ENCODE measurements around the gene DMXL2.
"Not testable (repeated sequence)": the region's sequence is repeated elsewhere in the genome, so short reads cannot be mapped to it uniquely, and the experiment has no call there.

The DMXL2 gene

DNA sequence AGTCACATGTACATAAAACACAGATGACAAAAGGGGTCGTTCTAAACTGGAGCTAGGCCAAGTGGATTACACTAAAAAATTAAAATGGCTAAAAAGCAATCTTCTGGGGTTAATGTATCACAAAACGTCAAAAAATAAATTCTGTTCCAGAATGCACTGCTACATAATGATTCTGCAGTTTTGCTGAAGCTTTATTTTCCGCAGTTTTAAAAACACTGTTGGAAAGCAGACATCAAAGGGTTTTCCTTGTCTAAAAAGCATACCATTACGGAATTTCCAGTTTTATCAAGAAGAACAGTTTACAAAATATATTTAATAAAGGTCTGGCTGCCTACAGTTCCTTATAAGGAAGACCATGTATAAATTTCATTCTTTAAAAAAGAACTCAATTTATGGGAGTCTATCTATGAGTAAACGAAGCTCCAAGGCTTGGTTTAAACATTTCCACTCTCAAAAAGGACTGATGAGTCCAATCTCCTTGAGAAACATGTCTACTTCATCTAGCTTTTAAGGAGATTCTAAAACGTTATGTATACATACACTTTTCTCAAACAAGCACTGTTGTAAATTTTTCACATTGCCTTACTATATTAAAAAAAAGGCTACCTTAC lies 1.3 kb downstream of the DMXL2 start:
- no peak for TF ChIP-seq CTCF (conservative IDR thresholded peaks at IDR 0.05)
- TF ChIP-seq ZFX (IDR thresholded peaks at IDR 0.05): no peak
- peak overlapping the region; percentile 91 for H3K27ac ChIP-seq

DNA sequence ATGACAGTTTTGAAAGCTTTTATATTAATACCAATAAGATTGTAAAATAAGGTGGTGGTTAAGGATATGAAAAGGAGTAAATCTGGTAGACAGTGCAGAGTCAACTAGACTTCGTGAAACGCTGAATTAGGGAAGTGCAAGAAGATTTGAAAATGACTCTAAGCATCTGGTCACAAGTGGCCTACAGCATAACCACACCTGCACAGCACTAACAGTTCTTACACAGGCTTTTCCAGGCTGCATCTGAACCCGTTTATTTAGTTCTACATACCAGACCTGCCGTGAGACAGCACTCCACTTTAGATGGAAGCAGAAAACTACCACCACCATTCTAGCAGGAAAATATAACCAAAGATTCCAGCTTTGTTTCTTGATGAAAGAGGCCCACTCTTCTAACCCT lies 1.9 kb downstream of the DMXL2 start:
- TF ChIP-seq ZFX (IDR thresholded peaks at IDR 0.05) (no peak), CTCF (conservative IDR thresholded peaks at IDR 0.05) (no peak)
- no peak overlapping the region for H3K27ac ChIP-seq

DNA sequence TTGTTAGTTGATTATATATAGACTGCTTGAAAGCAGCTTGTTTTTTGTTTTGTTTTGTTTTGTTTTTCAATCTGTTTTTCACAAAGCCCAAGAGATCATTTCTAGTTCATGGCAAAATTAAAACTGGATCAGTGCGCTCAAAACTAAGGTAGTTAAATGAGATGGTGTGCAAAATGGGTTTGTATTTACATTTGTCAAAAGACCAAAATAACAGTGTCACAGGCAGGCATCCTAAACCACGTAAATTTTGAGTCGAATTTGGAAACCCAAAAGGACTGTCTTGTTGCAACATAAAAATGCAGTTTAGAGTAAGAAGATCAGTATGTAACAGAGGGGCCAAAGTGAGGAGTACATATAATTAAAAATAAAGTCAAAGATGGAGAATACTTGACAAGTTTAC lies 2.4 kb downstream of the DMXL2 start:
- H3K27ac ChIP-seq: no peak overlapping the region
- TF ChIP-seq CTCF (conservative IDR thresholded peaks at IDR 0.05) (no peak), ZFX (IDR thresholded peaks at IDR 0.05) (no peak)

DNA sequence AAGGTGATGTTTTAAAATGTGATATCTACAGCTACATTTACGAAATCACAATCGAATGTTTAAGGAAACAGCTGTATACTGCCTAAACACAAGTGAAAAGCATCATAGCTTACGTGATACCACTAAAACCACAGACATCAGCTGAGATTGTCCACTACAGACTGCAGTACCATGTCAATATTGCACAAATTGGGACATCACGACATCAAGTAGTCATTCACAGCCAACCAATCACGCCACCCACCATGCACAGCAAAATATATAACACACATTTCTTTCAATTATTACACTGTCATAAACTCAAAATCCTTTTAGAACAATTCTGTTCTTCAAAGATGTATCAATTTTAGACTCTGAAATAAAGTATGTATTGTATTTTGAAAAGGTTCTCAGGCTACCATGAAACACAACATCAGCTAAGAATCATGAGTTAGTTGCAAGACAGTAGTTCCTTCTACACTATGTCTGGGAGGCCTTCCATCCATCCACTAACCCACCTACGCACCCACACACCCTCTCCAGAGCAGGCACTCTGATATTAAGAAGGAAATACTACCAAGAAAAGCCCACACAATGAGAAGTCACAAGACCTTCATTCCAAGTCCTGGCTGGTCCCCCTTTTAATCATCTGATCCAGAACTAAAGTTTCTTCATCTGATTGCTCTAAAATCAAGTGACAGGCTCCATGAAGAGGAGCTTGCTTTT lies 3.1 kb downstream of the DMXL2 start:
- H3K27ac ChIP-seq: no peak overlapping the region
- TF ChIP-seq ZFX (IDR thresholded peaks at IDR 0.05): no peak
- TF ChIP-seq CTCF (conservative IDR thresholded peaks at IDR 0.05): no peak

GRCh38 chr15:51617886-51618285 lies 4.7 kb downstream of the DMXL2 start:
- H3K27ac ChIP-seq: no peak overlapping the region
- TF ChIP-seq CTCF (conservative IDR thresholded peaks at IDR 0.05) (no peak), ZFX (IDR thresholded peaks at IDR 0.05) (no peak)

DNA sequence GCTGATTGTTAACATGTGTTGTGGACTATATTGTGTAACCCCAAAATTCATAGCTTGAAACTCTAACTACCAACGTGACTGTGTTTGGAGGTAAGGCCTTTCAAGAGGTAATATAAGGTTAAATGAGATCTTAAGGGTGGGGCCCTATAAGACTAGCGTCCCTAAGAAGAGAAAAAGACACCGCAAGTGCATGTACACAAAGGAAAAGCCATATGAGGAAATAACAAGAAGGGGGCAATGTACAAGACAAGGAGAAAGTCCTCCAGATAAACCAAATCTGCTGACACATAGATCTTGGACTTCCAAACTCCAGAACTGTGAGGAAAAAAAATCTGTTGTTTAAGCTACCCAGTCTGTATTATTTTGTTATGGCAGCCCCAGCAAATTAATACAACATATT lies 8.6 kb downstream of the DMXL2 start:
- TF ChIP-seq ZFX (IDR thresholded peaks at IDR 0.05): no peak
- TF ChIP-seq CTCF (conservative IDR thresholded peaks at IDR 0.05): no peak
- H3K27ac ChIP-seq: no peak overlapping the region

DNA sequence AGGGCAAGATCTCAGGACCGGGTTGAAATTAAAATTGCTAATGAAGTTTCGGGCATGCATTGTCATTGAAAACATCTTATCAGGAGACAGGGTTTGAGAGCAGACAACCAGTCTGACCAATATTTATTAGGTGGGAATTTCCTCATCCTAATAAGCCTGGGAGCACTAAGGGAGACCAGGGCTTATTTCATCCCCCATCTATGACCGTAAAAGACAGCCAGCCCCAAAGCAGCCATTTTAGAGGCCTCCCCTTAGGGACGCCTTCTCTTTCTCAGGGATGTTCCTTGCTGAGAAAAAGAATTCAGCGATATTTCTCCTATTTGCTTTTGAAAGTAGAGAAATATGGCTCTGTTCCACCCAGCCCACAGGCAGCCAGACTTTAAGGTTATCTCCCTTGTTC lies 9.9 kb downstream of the DMXL2 start:
- not testable (repeated sequence) for H3K27ac ChIP-seq

- not testable (repeated sequence) for H3K27ac ChIP-seq
Measured at GRCh38 chr15:51603462-51603948, 19.1 kb downstream of the DMXL2 start.
